ENCODE measurements around the gene PDK2.

PDK2 gene

GRCh38 chr17:50094753-50095619, at the start of gene PDK2:
PDK2 (plus strand) TSS chr17:50095351; CDS start chr17:50095436, 85 bp downstream.
- ATAC-seq, result peak; percentile 92 to 93

- ATAC-seq, result no peak
Measured at GRCh38 chr17:50046179-50046578, 49.0 kb upstream of the PDK2 start.

- ATAC-seq, result no peak
Measured at GRCh38 chr17:50046667-50047066, 48.5 kb upstream of the PDK2 start.

GRCh38 chr17:50047083-50047482, 48.1 kb upstream of the PDK2 start:
- ATAC-seq, result no peak

- ATAC-seq, result no peak
Measured at GRCh38 chr17:50047488-50048126, 47.5 kb upstream of the PDK2 start.

GRCh38 chr17:50048146-50048720, 46.9 kb upstream of the PDK2 start:
- no peak for ATAC-seq

- ATAC-seq, result no peak
Measured at GRCh38 chr17:50048988-50049387, 46.2 kb upstream of the PDK2 start.

GRCh38 chr17:50049636-50050035, 45.5 kb upstream of the PDK2 start:
- no peak for ATAC-seq

GRCh38 chr17:50050431-50051032, 44.6 kb upstream of the PDK2 start:
- ATAC-seq, result no peak

GRCh38 chr17:50051082-50051576, 44.0 kb upstream of the PDK2 start:
- ATAC-seq, result peak; percentile 85

GRCh38 chr17:50051606-50052005, 43.5 kb upstream of the PDK2 start:
- no peak for ATAC-seq

GRCh38 chr17:50052241-50052796, 42.8 kb upstream of the PDK2 start:
- ATAC-seq, result no peak

GRCh38 chr17:50052822-50053653, 42.1 kb upstream of the PDK2 start:
- no peak for ATAC-seq

- ATAC-seq, result no peak
Measured at GRCh38 chr17:50053654-50053960, 41.5 kb upstream of the PDK2 start.

- peak in 1 of 2 donors; percentile 4 for ATAC-seq
Measured at GRCh38 chr17:50055055-50055425, 40.1 kb upstream of the PDK2 start.

GRCh38 chr17:50055426-50056216, 39.5 kb upstream of the PDK2 start, which contains the start of gene ITGA3:
ITGA3 (plus strand) TSS chr17:50056110; CDS start chr17:50056440, 330 bp downstream.
- ATAC-seq, result peak; percentile 53 to 56

- peak; percentile 76 for ATAC-seq
Measured at GRCh38 chr17:50056217-50056960, 38.8 kb upstream of the PDK2 start.

GRCh38 chr17:50056961-50057330, 38.2 kb upstream of the PDK2 start:
- no peak for ATAC-seq

- ATAC-seq, result no peak
Measured at GRCh38 chr17:50057521-50057991, 37.6 kb upstream of the PDK2 start.

- no peak for ATAC-seq
Measured at GRCh38 chr17:50058296-50058953, 36.7 kb upstream of the PDK2 start.
